Embryonic facial prominence (tissue), 1 donor: ENCODE data around the gene OGN.
"Not testable (repeated sequence)": the region's sequence is repeated elsewhere in the genome, so short reads cannot be mapped to it uniquely, and the experiment has no call there.

ENCODE experiments used
- DNase-seq: peaks from one replicate; pipeline ENCODE4 v3.0.0-alpha.2; 2016; ENCODE audit errors: extremely low spot score

Gene OGN, protein sequence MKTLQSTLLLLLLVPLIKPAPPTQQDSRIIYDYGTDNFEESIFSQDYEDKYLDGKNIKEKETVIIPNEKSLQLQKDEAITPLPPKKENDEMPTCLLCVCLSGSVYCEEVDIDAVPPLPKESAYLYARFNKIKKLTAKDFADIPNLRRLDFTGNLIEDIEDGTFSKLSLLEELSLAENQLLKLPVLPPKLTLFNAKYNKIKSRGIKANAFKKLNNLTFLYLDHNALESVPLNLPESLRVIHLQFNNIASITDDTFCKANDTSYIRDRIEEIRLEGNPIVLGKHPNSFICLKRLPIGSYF

DNA sequence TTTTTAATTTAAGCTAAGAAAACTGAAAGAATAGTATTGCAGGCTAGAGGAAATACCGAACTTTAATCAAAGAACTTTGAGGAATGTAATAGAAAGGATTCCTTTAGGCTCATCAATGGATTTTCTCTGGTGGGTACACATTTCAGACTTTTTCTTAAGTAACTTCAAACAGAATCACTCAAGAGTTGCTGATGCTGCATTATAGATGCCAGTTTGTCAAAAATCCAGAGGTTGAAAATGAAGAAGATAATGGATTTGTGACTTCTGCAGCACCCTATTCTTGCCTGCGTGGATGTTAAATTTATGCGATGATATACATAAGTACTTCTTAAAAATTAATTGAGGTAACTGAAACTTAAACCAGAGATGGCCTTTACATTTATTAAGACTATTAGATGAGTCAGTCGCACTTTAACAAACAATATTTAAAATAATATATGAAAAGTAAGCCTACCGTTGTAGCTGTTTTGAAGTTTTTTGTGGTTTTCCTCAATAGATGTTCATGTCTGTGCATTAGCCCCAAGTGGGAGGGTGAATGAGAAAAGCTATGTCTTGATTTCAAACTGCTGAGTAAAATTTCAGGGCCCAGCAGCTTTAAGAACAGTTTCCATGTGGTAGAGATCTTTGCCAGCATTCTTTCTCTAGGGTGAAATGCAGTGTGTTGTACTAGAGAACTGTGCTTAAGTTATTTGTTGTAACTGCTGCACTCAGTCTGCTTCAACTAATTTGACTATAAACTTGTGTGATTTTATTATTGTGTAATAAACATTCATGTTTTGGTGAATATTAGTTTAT is at the start of gene OGN:
OGN (minus strand) TSS at position 537 of the 795 bp plus-strand sequence. CDS start 1,171 bp downstream, outside the sequence.
- peak; percentile 64 for DNase-seq

DNA sequence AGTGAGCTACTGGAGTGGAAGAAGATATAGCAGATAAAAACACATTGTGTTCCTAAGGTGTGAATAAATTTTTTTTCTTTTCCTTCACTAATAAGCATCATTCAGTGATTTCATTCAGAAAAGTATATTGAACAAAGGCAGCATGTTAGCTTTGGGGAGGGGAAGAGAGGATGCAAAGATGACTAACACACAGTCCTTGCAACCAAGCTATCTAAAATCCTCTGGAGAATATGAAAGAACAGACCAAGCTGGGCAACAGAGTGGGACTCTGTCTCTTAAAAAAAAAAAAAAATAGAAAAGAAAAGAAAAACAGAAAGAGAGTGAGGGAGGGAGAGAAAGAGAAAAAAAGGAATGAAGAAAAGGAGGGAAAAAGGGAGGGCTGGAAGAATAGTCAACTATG is 42.2 kb upstream of the OGN start:
- no peak for DNase-seq

DNA sequence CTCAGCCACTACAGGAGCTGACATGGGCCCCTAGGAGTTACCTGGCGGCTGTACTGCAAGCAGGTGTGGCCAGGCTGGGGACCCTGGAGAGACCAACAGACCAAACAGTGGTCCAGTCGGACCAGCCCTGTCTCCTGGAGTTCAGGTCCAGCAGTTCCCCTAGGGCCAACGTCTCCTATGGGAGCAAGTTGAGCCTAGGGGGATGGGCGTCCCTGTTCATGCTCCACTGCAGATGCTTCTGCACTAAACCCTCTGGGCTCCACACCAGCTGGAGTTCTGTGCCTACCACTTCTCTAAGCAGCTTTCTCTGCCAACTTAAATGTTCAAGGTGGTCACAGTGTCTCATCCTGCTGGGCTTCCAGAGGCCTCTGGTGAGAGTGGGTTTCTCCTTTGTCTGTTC is 40.5 kb upstream of the OGN start:
- no peak for DNase-seq

DNA sequence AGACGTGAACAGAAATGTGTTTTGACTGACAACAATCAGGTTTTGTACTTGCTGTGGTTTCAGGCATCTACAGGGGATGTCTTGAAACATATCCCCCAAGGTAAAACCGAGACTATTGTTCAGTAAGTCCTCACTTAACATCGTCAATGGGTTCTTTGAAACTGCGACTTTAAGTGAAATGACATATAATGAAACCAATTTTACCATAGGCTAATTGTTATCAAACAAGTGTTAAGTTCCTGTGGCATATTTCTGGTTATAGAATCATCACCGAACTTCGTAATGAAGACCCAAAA is 36.3 kb upstream of the OGN start:
- DNase-seq, result no peak

DNA sequence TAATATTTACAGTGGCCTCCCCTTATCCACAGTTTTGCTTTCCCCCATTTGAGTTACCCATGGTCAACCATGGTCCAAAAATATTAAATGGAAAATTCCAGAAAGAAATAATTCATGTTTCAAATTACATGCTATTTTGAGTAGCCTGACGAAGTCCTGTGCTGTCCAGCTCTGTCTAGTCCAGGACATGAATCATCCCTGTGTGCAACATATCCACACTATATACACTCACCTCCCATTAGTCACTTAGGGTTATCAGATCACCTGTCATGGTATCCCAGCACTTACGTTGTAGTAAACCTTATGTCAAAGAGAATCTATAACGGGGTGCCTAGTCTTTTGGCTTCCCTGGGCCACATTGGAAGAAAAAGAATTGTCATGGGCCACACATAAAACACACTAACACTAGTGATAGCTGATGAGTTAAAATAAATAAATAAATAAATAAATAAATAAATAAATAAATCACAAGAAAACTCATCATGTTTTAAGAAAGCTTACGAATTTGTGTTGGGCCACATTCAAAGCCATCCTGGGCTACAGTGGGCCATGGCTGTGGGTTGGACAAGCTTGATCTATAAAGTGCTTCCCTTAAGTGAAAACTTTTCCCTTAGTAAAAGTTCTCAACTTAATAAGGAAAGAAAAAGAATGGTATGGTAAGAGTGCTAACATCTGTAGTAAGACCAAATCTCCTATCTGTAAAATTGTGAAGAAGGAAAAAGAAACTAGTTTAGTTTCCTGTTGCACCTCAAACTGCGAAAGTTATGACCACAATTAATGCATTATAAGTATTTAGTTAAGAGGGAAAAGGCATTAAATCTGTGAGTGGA is 35.8 kb upstream of the OGN start:
- no peak for DNase-seq

DNA sequence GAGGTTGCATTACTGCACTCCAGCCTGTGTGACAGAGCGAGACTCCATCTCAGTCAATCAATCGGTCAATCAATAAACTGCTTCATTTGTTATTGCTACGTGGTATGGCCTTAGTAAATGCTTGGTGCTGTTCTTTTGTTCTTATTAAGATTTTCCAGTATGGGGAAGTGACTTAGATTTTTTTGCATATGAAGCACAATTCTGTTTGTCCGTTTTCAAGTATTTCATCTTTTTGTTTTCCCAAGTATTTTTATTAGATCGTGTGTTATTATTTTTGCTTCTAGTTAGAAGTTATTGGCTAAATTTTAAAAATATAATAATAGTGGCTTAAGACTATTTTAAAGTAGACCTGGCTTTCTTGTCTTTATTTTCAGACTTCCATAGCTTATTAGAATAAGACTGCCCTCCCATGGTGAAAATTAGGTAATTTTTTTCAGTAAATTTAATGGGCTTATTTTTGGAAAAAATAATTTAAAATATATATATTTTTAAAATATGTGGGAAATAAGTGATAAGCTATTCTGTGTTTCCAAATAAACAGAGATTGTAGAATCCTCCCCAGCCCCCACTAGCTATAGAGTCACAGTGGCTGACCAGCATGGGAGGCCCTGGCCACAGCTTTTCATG is 34.6 kb upstream of the OGN start:
- no peak for DNase-seq

DNA sequence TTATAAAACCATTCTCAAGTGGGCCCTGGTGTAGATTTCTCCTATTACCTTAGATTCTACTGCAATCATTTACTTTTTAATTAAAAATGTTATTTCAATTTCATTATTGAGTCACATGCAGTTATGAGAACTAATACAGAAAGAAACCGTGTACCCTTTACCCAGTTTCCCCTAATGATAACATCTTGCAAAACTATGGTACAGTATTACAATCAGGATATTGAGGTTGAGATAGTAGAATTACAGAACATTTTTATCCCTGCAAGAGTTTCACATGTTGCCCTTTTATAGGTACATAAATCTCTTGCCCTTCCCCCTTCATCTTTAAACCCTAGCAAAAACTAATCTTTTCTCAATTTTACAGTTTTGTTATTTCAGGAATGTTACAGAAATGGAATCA is 30.9 kb upstream of the OGN start:
- DNase-seq, result no peak

DNA sequence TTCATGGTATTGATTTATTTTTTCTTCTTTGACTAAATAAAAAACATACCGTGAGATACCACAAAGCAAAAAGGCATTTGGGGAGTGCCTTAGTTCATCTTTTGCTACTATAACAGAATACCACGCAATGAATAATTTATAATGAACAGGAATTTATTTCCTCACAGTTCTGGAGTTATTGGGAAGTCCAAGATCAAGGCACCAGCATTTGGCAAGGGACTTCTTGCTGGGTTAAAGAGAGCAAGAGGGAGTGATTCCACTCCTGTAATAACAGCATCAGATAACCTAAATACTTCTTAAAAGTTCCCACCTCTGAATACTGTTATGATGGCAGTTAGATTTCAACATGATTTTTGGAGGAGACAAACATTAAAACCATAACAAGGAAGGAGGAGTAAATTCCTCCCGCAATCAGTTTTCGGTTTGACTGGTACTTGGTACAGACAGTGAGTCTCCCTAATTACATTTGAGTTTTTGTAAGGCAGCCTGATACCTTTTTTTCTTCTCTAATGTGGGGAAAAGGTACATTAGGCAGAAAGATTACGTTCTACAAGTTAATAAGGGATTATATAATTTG is 28.7 kb upstream of the OGN start:
- DNase-seq, result no peak

DNA sequence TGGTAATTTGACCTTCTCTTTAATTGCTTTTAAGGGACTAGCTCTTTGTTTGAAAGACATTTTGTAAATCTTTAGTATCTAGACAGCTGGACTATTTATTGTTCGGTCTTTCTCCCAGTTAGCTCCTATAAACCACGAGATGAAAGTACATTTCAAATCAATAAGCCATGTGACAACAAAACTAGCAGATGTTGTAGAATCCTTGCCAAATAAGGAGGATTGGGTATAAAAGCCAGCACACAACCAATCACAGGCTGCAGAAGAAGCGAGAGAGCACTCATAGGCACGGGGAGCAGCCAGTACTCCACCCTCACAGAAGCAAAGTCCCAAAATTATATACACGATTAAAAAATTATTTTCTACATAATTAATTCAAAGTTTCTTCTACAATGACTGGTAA is 28.0 kb upstream of the OGN start:
- DNase-seq, result no peak

DNA sequence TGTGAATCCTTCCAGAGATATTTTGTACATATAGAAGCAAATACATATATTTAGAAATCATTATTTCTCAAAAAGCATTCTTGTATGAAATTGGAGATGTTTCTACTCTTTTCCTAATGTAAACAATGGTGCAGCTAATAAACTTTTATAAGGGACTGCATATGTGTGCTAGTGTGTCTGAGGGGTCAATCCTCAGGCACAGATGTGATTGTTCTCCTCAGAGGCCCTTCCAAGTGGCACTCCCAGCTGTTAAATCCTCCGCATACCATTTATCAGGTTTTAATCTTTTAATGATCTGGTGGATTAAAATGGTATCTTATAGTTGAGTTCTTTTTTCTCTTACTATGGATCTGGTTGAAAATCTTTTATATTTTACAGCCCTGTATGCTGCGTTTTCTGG is 25.5 kb upstream of the OGN start:
- DNase-seq, result no peak

DNA sequence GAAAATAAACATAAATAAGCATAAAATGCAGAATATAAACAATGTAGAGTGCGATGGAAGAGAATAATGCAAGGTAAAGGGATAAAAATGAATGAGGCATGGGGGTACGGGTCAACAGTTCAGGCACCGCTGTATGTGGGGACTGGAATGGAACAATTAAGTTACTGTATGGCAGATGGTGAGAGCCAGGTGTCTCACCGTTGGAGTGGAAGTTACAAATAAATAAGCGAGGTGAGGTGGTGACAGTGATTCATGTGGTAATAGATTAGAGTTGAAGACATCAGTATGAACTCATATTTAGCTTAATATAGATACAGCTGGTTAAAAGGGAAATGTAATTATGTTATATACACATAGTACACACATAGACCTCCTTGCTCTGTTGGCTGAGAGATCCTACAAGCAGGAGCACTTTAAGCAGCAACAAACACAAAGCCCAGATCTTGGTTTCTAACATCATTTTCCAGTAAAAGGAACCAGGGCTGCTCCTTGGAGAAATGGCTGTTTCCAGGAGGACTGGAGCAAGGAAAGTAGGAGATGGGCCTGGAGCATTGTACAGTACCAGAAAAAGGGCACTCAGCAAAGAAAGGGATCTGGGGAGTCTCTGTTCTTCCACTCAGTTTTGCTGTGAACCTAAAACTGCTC is 22.2 kb upstream of the OGN start:
- DNase-seq, result no peak

DNA sequence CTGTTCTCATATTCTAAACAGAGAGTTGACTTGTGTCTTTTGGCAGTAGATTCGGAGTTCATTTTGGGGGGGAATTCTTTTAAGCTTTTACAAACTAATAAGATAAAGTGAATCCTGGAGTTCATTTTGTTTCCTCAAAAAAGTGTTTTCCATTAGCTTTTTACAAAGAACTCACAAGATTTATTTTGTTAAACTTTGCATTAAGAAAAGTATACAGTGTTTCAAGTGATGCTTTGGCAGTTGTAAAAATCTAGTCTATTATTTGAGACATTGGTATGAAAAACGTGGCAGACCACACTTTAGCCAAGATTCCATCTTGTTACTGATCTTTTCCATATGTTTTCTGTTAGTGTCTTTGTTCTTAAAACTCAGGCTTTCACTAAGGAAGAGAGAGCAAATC is 21.1 kb upstream of the OGN start:
- peak; percentile 85 for DNase-seq

DNA sequence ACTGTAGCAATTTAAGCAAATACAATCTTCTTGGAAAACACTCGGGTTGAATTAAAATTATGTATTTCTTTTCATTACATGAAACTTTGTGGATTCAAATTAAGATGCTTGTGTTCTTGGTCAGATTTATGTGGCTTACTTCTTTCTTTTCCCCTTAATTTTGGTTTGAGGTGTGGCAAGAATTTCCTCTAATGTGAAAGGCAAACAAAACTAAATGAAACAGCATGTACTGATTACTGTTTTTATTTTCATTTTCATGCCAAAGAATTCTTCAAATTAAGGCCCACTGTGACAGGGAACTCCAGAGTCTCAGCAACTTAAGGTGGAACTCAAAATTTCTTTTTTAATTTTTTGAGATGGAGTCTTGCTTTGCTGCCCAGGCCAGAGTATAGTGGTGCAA is 20.0 kb upstream of the OGN start, which contains the start of gene OMD:
OMD (minus strand) TSS at position 132 of the 400 bp plus-strand sequence. CDS start 6,913 bp downstream, outside the sequence.
- DNase-seq, result peak; percentile 37

DNA sequence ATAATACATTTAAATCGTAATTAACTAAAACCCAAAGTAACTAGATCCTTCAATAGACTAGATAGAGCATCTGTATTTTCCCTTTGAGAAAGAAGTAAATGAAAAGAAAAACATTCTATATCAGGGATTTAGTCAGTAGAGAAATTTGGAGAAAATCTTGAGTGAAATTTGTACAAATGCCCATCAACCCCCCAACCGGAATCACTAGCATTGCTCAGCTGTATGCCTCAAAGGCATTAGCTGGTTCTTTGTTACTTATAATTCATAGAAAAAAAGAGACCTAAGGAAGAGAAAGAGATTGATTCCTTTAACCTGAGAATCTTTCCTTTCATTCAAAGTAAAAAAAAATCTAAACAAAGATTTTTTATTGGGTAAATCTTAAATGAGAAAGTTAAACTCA is 19.2 kb upstream of the OGN start:
- DNase-seq, result no peak

DNA sequence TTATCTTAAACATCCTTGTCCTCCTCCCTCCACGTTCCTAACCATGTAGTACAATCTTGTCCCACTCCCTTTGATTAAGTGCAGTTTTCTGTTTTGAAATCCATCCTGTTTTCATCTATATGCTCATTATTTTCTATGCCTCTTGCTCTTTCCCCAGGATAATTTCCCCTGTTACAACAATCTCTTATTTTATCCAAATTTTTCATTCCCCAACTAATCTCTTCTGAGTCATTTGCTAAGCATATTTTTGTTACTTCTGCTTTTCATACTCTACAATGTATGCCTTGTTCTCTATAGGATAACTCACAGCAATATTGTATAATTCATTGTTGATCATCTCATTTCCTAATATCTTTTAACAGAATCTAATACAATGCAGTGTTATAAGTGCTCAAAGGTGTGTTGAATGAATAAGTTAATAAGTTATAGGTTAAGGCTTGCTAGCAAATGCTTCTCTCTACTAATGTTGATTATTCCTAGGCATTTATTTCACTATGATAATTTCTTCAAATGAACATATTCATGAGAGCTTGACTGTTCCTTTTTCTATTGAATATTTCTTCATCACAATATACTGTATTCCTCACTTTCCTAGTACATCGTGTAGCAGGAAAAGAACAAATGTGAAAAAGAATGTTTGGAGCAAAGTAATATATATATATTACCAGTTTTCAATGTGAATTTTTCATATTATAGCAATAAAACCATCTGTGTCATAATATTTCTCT is 18.4 kb upstream of the OGN start:
- DNase-seq, result no peak

DNA sequence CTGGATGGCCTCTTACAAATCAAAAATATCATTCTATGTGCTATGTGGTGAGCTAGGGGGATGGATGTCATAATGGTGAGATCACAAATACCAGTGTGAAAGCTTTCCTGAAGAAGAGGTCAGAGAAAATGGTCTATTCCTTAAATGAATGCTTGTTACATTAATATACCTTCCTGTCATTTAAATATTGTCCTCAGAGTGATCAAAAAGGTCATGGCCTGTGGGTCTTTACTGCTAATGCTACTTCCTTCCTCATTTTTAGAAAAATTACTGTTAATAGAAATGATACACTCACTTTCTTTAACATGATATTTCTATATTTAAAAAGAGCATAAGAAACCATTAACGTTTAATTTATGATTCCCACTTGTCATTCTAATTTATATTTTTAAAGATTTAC is 10.2 kb upstream of the OGN start:
- DNase-seq, result no peak

DNA sequence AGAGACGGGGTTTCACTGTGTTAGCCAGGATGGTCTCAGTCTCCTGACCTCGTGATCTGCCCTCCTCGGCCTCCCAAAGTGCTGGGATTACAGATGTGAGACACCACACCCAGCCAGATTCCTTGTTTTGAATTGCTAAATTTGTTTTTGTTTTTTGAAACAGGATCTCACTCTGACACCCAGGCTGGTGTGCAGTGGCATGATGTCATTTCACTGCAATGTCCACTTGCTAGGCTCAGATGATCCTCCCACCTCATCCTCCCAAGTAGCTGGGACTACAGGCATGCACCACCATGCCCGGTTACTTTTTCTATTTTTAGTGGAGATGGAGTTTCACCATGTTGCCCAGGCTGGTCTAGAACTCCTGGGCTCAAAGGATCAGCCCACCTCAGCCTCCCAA is 6.8 kb upstream of the OGN start:
- not testable (repeated sequence) for DNase-seq

DNA sequence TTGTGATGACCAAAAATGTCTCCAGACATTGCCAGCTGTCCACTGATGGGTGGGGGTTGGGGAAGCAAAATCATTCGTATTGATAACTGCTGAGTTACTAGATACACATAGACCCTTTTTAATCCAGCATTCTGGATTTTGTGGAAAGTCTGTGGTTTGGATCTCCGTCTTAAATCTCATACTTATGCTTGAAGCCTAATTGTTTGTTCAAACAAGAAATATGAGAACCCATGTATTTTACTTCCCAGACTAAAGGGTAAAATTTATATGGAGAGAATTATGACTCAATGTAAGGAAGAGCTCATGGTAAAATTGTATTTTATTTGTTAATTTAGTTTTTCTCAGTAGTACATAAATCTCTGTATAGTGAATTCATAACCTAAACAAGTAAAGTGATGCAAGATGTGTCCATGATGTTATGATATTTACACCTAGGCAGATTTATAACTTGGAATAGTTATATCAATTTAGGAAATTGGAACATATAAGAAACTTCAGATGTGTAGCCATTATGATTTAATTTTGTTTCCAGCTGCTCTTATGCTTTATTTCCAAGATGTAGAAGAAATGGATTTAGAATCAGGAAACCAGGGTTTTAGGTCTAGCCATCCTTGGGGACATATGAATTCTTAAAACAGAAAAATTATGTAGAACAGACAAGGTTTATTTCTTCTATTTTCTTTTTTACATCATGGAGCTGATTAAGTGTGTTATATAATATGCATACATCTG is 4.5 kb upstream of the OGN start:
- DNase-seq, result peak; percentile 42

DNA sequence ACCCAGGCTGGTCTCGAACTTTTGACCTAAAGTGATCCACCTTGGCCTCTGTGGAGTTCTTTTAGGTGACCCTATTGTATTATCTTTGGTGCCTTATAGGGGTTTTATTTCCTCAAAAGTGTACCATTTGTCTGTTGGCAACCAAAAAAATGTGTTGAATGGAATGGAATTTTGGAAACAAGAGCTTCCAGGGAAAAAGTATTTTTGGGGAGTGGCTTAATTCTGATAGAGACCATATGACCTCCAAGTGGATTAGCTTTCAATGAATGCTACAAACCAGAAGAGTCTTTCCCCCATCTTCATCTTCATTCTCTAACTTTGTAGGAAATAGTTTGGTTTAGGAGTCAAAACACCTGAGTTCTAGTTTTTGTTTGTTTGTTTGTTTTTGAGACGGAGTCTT is 3.4 kb upstream of the OGN start:
- no peak for DNase-seq

DNA sequence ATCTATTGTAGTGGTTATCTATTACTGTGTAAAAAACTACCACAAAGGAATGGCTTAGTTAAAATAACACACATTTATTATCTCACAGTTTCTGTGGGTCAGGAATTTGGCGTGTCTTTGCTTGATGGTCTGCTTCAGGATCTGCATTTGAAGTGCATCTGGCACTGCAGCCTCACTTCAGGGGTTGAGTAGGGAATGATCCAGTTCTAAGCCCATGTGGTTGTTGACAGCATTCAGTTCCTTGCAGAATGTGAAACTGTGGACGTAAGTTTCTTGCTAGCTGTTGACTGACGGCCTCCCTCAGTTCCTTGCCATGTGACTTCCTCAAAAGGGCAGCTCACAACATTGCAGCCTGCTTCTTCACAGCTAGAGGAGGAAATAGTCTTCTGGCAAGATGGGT is 2.1 kb upstream of the OGN start:
- no peak for DNase-seq
